WERI-Rb-1 (cell line): ENCODE measurements around the gene OSGIN1.
"Not testable (repeated sequence)": the region's sequence is repeated elsewhere in the genome, so short reads cannot be mapped to it uniquely, and the experiment has no call there.

Experiments
- DNase-seq: peaks from one replicate; pipeline ENCODE4 v3.0.0-alpha.2; 2020
- H3K27ac ChIP-seq: fragments of 250-450 bp; sonication (Bioruptor Pico); 2 replicates; pipeline ENCODE4 v1.5.1; 2020; ENCODE audit warnings: mild to moderate bottlenecking, moderate library complexity
- H3K27me3 ChIP-seq: fragments of 250-450 bp; sonication (Bioruptor Pico); 2 replicates; pipeline ENCODE4 v1.5.1; 2021; ENCODE audit warnings: mild to moderate bottlenecking, low read depth, moderate library complexity; ENCODE audit not compliant: insufficient read depth, severe bottlenecking
- H3K36me3 ChIP-seq: fragments of 250-450 bp; sonication (Bioruptor Pico); 2 replicates; pipeline ENCODE4 v1.5.1; 2020; ENCODE audit warnings: mild to moderate bottlenecking, moderate library complexity
- H3K4me3 ChIP-seq: 2 replicates; pipeline ENCODE4 v1.5.1; 2011; ENCODE audit warnings: low read depth, mild to moderate bottlenecking, control low read depth, low read length
- H3K9me3 ChIP-seq: fragments of 250-450 bp; sonication (Bioruptor Pico); 2 replicates; pipeline ENCODE4 v1.5.1; 2021; ENCODE audit warnings: mild to moderate bottlenecking, moderate library complexity; ENCODE audit not compliant: severe bottlenecking
- TF ChIP-seq, protein P1 (sequence below): IDR thresholded peaks from 2 replicates; pipeline ENCODE4 v1.5.1; 2011; ENCODE audit warnings: low read depth, mild to moderate bottlenecking, control low read depth, inconsistent platforms, low read length

The OSGIN1 gene

DNA sequence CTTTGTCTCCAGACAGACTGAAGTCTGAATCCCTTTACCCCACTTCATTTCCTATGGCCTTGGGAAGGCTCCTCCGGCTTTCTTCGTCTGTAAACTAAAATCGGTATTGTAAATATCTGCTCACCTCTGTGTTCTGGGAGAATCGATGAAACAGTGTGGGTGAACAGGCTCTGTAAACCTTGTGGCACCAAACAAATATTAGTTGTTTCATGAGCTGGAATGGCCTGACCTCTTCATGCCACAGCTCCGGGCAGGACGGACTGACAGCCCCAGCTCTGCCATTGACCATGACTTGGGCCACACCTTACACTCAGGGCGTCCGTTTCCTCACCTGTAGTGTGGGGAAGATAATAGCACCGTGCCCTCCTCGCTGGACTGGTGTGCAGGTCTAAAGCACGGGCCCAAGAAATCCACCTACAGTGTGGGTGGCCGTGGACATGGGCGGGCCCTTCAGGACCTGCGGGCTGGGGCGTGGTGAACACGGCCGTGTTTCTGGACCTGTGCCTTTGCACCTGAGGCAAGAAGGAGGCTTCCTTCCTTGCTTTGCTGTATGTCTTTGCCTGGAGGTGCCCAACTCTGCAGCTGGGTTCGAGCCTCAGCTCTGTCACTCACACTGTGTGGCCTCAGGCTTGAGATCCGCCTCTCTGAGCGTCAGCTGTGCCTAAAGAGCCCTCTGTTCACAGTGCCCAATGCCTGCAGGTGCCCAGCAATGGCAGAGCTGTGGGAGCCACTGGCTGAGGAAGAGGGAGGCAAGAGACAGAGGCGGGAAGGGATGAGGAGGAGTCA is 6.1 kb upstream of the OSGIN1 start:
- TF ChIP-seq, protein P1, sequence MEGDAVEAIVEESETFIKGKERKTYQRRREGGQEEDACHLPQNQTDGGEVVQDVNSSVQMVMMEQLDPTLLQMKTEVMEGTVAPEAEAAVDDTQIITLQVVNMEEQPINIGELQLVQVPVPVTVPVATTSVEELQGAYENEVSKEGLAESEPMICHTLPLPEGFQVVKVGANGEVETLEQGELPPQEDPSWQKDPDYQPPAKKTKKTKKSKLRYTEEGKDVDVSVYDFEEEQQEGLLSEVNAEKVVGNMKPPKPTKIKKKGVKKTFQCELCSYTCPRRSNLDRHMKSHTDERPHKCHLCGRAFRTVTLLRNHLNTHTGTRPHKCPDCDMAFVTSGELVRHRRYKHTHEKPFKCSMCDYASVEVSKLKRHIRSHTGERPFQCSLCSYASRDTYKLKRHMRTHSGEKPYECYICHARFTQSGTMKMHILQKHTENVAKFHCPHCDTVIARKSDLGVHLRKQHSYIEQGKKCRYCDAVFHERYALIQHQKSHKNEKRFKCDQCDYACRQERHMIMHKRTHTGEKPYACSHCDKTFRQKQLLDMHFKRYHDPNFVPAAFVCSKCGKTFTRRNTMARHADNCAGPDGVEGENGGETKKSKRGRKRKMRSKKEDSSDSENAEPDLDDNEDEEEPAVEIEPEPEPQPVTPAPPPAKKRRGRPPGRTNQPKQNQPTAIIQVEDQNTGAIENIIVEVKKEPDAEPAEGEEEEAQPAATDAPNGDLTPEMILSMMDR, result no peak
- DNase-seq, result no peak
- Histone ChIP-seq H3K4me3 (no peak overlapping the region), H3K27ac (no peak overlapping the region), H3K9me3 (no peaks in the 10 kb centered on the region), H3K27me3 (no peaks in the 10 kb centered on the region), H3K36me3 (no peaks in the 10 kb centered on the region)

DNA sequence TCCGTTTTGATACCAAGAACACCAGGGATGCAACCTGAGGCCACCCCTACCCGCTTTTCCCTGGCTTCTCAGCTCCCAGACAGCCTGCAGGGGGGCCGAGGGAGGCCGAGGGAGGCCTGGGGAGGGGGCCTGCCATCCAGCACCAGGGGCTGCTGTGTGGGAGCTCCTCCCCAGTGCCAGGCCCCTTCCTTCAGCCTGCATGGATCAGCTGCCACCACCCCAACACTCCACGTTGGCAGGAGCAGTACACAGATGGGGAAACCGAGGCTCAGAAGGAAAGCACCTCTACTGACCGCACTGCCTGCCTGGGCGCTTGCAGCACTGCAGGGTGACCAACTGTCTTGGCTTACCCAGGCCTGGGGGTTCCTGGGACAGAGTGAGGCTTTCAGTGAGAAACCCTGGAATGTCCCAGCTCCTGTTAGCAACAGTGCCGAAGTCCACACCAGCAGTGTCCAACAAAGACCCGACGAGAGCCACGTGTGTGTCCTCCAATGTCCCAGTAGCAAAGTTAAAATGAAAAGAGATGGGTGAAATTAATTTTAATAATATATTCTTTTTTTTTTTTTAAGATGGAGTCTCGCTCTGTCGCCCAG is 5.3 kb upstream of the OSGIN1 start:
- Histone ChIP-seq H3K9me3 (no peaks in the 10 kb centered on the region), H3K27me3 (no peaks in the 10 kb centered on the region), H3K36me3 (no peaks in the 10 kb centered on the region), H3K4me3 (no peak overlapping the region), H3K27ac (no peak overlapping the region)
- TF ChIP-seq, protein P1, result no peak
- DNase-seq, result no peak

DNA sequence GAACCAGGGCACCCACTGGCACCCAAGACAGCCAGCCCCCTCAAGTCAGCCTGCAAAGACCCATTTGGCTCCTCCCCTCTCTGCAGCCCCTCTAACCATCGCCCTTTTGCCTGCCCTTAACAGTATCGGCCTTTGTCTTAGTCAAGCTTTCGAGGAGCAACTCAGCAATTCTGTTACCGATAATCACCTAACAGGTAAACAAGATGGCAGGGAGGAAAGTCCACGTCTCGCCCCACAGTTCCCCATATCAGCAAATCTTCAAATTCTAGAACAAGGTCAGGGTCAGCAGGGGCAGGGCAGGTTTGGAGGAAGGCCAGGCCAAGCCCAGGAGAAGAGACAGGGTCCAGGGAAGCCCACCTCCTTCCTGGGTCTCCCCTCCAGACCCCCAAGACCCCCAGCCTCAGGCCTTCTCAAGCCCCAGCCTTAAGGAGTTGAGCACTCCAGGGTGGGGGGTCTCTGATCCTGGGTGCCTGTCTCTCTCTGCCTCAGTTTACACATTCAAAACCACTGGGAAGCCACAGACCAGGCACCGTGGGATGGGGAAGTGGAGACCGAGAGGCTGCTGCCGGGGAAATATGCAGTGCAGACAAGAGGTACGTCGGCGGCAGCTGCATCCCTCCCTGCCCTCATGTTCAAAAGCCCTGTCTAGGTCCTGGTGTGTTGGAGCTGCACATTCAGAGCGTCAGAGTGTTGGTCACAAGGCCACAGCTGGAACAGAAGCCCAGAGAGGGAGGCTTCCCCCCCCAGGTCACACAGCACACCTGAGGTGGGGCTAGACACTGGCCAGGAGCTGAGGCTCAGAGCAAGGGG is 3.9 kb upstream of the OSGIN1 start:
- no peaks in the 10 kb centered on the region for H3K9me3 ChIP-seq
- no peak overlapping the region for H3K4me3 ChIP-seq
- H3K36me3 ChIP-seq, result no peaks in the 10 kb centered on the region
- H3K27me3 ChIP-seq, result no peaks in the 10 kb centered on the region
- no peak for DNase-seq
- TF ChIP-seq, protein P1, result no peak
- no peak overlapping the region for H3K27ac ChIP-seq

DNA sequence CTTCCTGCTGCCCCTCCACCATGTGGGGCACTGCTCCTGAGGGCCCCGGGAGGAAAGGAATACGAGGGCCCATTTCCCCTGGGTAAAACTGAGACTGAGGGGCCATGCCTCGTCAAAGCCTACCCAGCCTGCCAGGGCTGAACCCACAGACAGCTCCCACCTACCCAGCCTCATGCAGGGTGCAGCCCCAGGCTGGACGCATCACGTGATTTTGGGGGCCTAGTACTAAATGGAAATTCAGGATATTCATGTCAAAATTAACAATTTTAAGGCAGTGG is 3.4 kb upstream of the OSGIN1 start:
- DNase-seq, result no peak
- Histone ChIP-seq H3K27ac (no peak overlapping the region), H3K9me3 (no peaks in the 10 kb centered on the region), H3K4me3 (no peak overlapping the region), H3K36me3 (no peaks in the 10 kb centered on the region), H3K27me3 (no peaks in the 10 kb centered on the region)
- TF ChIP-seq, protein P1, result no peak

DNA sequence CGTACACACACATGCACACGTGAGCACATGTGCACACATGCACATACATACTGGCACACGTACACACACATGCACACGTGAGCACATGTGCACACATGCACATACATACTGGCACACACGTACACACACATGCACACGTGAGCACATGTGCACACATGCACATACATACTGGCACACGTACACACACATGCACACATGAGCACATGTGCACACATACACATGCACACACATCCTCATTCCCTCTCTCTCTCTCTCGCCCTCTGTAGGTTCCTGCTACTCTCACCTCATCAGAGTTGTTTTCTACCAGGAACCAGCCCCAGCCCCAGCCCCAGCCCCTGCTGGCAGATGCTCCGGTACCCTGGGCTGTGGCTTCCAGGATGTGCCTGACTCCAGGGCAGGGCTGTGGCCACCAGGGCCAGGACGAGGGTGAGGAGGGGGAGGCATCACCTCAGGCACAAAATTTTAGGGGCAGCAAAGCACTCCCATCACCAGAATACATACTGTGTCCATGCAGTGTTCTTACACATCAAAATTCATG is 2.1 kb upstream of the OSGIN1 start:
- H3K4me3 ChIP-seq, DNase-seq, H3K27ac ChIP-seq, H3K9me3 ChIP-seq, H3K36me3 ChIP-seq, H3K27me3 ChIP-seq: not testable (repeated sequence)

DNA sequence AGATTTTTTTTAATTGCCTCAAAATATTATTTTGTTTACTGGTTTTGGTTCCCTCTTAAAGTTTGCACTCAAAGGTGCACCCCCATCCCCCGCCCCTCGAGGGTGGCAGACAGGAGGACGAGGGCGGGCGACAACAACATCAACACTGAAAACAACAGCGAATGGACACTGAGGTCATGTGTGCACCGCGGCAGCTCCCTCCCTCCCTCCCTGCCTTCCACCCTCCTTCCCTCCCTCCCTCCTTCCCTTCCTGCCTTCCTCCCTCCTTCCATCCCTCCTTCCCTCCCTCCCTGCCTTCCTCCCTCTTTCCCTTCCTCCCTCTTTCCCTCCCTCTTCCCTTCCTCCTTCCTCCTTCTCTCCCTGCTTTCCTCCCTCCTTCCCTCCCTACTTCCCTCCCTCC is 1.5 kb upstream of the OSGIN1 start:
- Histone ChIP-seq H3K27ac (no peak overlapping the region), H3K9me3 (no peaks in the 10 kb centered on the region), H3K4me3 (no peak overlapping the region), H3K27me3 (no peaks in the 10 kb centered on the region), H3K36me3 (no peaks in the 10 kb centered on the region)
- TF ChIP-seq, protein P1, result no peak
- DNase-seq, result no peak
